Posterior vena cava (tissue), 2 donors: ENCODE data around the gene IFNAR1. TPM values are rescaled to one million over a fixed set of nuclear protein-coding genes. Genes with fewer than 3 reads are reported as not detected.

ENCODE experiments used
- total RNA-seq, 2 donors: library from RNA; stranded (reverse); fragmentation: NEBNext Ultra II Directional; extraction: Animal tissue kit (Norgen Biotek cat#: 25700); gene quantifications; one replicate each; pipeline ENCODE4 v1.2.1, GENCODE V29; 2021
- donor health status: DM: yes; HTN: yes; CAD: no.
- donor health status: DM: yes; HTN: yes; CAD: no.

Gene IFNAR1
- total RNA-seq, 2 donors from 2014 or later, result 38.5 to 46.2 TPM

Other genes starting within 250 kb of the IFNAR1 start
- gene IFNAR2, start 95.0 kb upstream of the IFNAR1 start, total RNA-seq, result 10 to 100 TPM; 26.7 to 31.3 TPM
- 10 to 100 TPM; 19.8 to 22.4 TPM for gene IL10RB, start 58.6 kb upstream of the IFNAR1 start, total RNA-seq
- 10 to 100 TPM; 50.2 to 51.0 TPM for gene IFNGR2, start 78.4 kb downstream of the IFNAR1 start, total RNA-seq
- gene TMEM50B, start 155.0 kb downstream of the IFNAR1 start, total RNA-seq, result 10 to 100 TPM; 34.2 to 49.1 TPM
- gene DNAJC28, start 166.7 kb downstream of the IFNAR1 start, total RNA-seq, result 1 to 10 TPM; 1.3 to 1.6 TPM
- gene GART, start 217.1 kb downstream of the IFNAR1 start, total RNA-seq, result 10 to 100 TPM; 52.6 to 57.6 TPM
- gene SON, start 218.1 kb downstream of the IFNAR1 start, total RNA-seq, result 100 to 1,000 TPM; 220 to 221 TPM